Type B pancreatic cell (in vitro differentiated cells): ENCODE measurements around the gene GGA2. TPM values are rescaled to one million over a fixed set of nuclear protein-coding genes. Genes with fewer than 3 reads are reported as not detected.

ENCODE experiments used
- DNase-seq: peaks from one replicate; pipeline ENCODE4 v3.0.0; 2021; ENCODE audit warnings: mixed read lengths; ENCODE audit not compliant: unreplicated experiment; ENCODE audit errors: extremely low spot score
- H3K27ac Mint-ChIP-seq: 2 replicates; pipeline ENCODE4 v1.8.0; 2021; ENCODE audit warnings: mild to moderate bottlenecking, mixed read lengths
- H3K27me3 Mint-ChIP-seq: 2 replicates; pipeline ENCODE4 v1.8.0; 2021; ENCODE audit warnings: mixed read lengths
- H3K36me3 Mint-ChIP-seq: 2 replicates; pipeline ENCODE4 v1.8.0; 2021; ENCODE audit warnings: mixed read lengths
- H3K4me1 Mint-ChIP-seq: one replicate; pipeline ENCODE4 v1.8.0; 2021; ENCODE audit warnings: mixed read lengths; ENCODE audit not compliant: unreplicated experiment
- H3K4me3 Mint-ChIP-seq: 2 replicates; pipeline ENCODE4 v1.8.0; 2021; ENCODE audit warnings: mild to moderate bottlenecking, mixed read lengths
- H3K9me3 Mint-ChIP-seq: 2 replicates; pipeline ENCODE4 v1.8.0; 2021; ENCODE audit warnings: mixed read lengths
- CTCF ChIP-seq: fragments of 200-600 bp; sonication (generic); conservative IDR thresholded peaks from 2 replicates; pipeline ENCODE4 v1.5.0; 2021; ENCODE audit warnings: antibody characterized with exemption, mild to moderate bottlenecking
- total RNA-seq: library from RNA; stranded (reverse); gene quantifications from 2 replicates; pipeline ENCODE4 v1.2.1, GENCODE V29; 2021; ENCODE audit warnings: low replicate concordance

GGA2 gene
- total RNA-seq, 1 donor from 2014 or later, result 105 TPM

GRCh38 chr16:23504453-23505179 lies 5.7 kb downstream of the GGA2 start:
- H3K4me3 Mint-ChIP-seq, result peak overlapping the region; percentile 41
- H3K4me1 Mint-ChIP-seq, result peaks cover 34% of the 10 kb centered on the region
- no peaks in the 10 kb centered on the region for H3K27me3 Mint-ChIP-seq
- peaks cover 17% of the 10 kb centered on the region for H3K36me3 Mint-ChIP-seq
- no peak for DNase-seq
- H3K9me3 Mint-ChIP-seq, result peaks cover 4% of the 10 kb centered on the region
- H3K27ac Mint-ChIP-seq, result no peak overlapping the region
- no peak for TF ChIP-seq CTCF

- no peak for TF ChIP-seq CTCF
- Mint-ChIP-seq H3K27me3 (no peaks in the 10 kb centered on the region), H3K4me3 (no peak overlapping the region), H3K9me3 (peaks cover 4% of the 10 kb centered on the region), H3K36me3 (peaks cover 17% of the 10 kb centered on the region), H3K27ac (no peak overlapping the region), H3K4me1 (peaks cover 30% of the 10 kb centered on the region)
- DNase-seq, result no peak
Observed at GRCh38 chr16:23504076-23504452, 6.2 kb downstream of the GGA2 start.

GRCh38 chr16:23502466-23502865 lies 7.8 kb downstream of the GGA2 start:
- no peaks in the 10 kb centered on the region for H3K27me3 Mint-ChIP-seq
- peaks cover 25% of the 10 kb centered on the region for H3K4me1 Mint-ChIP-seq
- DNase-seq, result no peak
- no peaks in the 10 kb centered on the region for H3K9me3 Mint-ChIP-seq
- no peak overlapping the region for H3K27ac Mint-ChIP-seq
- peaks cover 7% of the 10 kb centered on the region for H3K36me3 Mint-ChIP-seq
- no peak overlapping the region for H3K4me3 Mint-ChIP-seq
- no peak for TF ChIP-seq CTCF

GRCh38 chr16:23501291-23501690 lies 9.0 kb downstream of the GGA2 start:
- Mint-ChIP-seq H3K4me1 (peaks cover 23% of the 10 kb centered on the region), H3K27ac (no peak overlapping the region), H3K9me3 (no peaks in the 10 kb centered on the region), H3K27me3 (no peaks in the 10 kb centered on the region), H3K36me3 (peaks cover 8% of the 10 kb centered on the region), H3K4me3 (no peak overlapping the region)
- TF ChIP-seq CTCF, result no peak
- no peak for DNase-seq

- TF ChIP-seq CTCF, result no peak
- H3K27ac Mint-ChIP-seq, result no peak overlapping the region
- H3K4me3 Mint-ChIP-seq, result no peak overlapping the region
- no peaks in the 10 kb centered on the region for H3K9me3 Mint-ChIP-seq
- DNase-seq, result no peak
- H3K27me3 Mint-ChIP-seq, result no peaks in the 10 kb centered on the region
- peaks cover 19% of the 10 kb centered on the region for H3K4me1 Mint-ChIP-seq
- H3K36me3 Mint-ChIP-seq, result peaks cover 8% of the 10 kb centered on the region
Observed at GRCh38 chr16:23500862-23501225, 9.4 kb downstream of the GGA2 start.
